Smooth muscle cell of the brain vasculature (primary cell): ENCODE results near the gene ANKRD63.

Experiments
- DNase-seq: peaks from one replicate; pipeline ENCODE4 v3.0.0-alpha.2; 2012; ENCODE audit warnings: low read depth, low spot score

ANKRD63 gene

GRCh38 chr15:40279437-40280141 lies 3.3 kb downstream of the ANKRD63 start:
- no peak for DNase-seq

DNA sequence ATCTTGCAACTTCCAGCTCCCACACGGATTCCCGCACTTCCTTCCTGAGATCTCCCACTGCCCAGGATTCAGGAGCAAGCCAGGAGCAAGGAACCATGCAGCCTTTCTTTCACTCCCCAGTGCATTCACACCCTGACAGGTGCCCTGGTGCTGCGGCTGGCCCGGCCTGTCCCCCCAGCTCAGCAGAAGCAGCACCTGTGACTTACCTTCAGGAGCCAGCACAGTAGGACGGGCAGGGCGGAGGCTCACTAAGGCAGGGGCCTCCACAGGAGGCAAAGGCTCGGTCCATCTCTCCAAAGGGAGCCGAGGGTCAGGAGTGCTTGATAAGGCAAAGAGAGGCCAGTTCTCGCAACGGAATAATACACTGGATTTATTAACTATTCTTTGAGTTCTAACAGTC lies 4.8 kb downstream of the ANKRD63 start:
- DNase-seq: no peak

GRCh38 chr15:40277471-40277870 lies 5.4 kb downstream of the ANKRD63 start:
- no peak for DNase-seq

GRCh38 chr15:40276927-40277326 lies 5.9 kb downstream of the ANKRD63 start:
- DNase-seq: no peak

DNA sequence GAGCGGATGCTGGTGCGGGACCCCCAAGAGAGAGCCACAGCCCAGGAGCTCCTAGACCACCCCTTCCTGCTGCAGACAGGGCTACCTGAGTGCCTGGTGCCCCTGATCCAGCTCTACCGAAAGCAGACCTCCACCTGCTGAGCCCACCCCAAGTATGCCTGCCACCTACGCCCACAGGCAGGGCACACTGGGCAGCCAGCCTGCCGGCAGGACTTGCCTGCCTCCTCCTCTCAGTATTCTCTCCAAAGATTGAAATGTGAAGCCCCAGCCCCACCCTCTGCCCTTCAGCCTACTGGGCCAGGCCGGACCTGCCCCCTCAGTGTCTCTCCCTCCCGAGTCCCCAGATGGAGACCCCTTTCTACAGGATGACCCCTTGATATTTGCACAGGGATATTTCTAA lies 6.9 kb downstream of the ANKRD63 start:
- DNase-seq: no peak

GRCh38 chr15:40275523-40275922 lies 7.3 kb downstream of the ANKRD63 start:
- DNase-seq: no peak

DNA sequence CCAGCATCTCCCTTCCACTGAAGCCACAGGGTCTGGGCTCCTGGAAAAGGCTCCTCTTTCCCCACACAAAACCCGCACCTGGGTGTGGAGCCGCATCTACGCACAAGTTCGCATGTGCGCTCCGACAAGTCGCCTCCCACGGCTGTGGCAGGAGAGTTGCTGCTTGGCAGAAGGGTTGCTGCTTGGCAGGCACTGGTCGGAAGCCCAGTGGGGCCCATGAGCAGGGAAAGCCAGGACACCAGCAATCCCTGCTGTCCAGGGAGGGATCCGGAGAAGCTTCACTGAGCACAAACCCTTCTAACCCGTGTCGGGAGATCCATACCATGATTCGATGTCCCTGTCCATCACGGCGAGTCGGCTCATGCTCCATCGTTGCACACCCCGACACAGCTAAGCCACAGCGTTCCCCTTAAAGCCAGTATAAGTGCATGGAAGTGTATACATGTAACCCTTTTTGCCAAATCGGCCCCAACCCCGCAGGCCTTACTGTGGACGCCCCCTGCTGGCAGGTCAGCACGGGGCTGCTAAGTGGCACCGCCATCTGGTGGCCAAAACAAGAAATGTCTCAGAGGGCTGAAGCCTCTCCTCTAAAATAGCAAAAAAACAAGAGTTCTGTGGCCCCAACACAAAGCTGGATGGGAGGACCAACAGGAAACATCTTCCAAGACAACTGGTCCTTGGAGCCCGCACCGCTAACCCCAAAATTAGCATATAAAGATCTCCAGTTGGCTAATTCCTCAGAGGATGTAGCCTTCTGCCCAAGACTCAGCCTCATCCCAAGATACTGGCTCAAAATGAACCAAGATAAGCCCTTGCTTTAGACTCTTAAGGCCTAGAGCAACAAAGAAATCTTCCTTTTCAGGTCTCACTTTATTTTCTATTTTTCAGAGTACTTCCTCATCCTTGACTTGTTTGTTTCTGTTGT lies 8.3 kb downstream of the ANKRD63 start:
- peak; percentile 71 for DNase-seq

DNA sequence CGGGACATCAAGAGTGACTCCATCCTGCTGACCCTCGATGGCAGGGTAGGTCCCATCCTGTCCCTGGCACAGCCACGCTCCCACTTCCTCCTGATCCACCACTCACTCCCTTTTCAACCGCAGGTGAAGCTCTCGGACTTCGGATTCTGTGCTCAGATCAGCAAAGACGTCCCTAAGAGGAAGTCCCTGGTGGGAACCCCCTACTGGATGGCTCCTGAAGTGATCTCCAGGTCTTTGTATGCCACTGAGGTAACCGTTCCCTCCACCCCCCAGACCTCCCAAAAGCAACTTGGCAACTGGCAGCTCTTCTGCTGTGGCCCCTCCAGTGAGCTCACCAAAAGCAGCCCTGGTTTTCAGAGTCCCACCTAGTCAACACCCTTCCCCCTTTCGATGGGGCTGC lies 9.4 kb downstream of the ANKRD63 start:
- no peak for DNase-seq

GRCh38 chr15:40272485-40273056 lies 10.3 kb downstream of the ANKRD63 start:
- no peak for DNase-seq

GRCh38 chr15:40271685-40272484 lies 11.0 kb downstream of the ANKRD63 start:
- DNase-seq: no peak

DNA sequence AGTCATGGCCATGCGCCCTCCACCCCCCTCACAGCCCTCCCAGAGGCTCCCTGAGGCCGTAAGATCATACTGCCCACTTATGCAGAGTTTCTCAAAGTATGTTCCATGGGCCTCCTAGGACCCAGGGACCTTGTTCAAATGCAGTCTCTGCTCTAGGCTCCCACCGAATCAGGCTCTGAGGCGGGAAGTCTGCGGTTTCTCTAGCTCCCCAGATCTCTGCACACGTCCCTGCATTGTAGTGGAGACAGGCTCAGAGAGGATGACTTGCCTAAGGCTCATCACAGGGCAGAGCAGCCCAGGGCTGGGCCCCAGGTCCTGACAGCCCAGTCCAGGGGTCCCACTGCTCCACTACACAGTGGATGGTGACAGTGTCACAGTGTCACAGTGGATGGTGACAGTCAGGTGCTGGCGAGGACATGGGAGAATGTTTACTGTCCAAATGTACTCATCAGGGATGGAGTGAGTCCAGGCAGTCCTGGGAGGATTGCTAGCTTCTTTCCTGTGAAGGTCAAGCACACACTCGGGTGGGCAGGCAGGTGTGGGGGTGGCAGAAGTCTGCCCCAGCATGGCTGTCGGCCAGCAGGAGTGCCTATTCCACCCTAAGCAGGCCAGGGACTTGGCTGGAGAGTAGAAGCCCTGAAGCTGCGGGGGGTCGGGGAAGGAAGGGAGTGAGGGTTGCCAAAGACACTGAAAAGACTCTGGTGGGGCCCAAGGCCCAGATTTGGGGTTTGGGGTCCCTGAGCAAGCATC lies 12.4 kb downstream of the ANKRD63 start:
- DNase-seq: no peak

DNA sequence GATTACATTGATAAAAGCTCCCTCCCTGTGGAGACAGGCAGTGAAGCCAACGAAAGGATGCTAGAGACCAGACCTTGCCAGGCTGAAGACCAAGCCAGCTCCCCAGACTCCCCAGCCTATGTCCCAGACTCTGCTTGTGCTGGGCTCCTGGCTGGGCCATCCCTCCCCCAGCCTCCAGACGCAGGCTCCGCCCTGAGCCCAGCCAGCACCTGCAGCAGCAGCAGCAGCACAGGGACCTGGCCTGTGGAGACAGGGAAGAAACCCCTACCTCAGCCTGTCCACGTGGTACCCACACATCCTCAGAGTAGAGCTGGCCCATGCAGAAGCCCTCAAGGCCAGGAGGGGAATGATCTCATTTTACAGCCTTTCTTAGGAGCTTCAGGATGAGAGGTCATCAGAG lies 13.3 kb downstream of the ANKRD63 start:
- DNase-seq: no peak

DNA sequence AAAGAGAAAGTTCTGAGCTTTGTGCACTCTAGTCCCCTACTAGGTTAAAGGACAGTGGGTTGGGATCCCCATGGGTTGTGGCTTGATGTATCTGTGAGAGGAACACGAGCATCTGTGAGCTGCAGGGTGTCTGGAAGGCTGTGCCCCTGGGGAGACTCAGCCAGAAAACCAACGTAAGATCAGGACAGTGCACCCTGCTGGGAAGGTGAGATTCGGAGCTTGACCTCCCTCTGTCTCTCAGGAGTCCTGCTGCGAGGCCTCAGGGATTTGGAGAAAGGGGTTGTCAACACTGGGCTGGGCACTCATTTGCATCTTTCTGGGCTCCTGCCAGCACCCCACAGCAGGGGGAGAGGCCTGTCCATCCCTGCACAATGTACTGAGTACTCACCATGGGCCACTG lies 15.2 kb downstream of the ANKRD63 start:
- no peak for DNase-seq

DNA sequence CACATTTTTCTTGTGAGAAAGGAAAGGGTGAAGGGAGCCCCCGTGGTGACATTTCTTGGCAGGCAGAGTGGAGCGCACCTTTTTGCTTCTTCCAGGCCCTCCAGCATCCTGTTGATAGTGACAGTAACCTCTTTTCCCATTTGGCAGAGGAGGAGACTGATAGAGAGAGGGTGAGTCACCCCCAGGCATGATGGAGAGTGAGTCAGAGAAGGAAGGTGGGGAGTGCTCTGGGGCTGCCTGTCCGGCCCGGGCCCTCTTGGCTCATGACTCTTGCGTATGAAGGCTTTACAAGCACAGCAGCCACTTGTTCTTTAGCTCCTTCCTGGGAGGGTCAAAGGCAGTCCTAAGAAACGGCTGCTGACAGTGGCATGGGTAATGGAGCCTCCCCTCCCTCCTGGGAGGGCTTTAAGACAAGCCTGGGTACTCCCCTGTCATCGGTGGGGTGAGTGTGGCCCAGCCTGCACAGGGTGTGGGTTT lies 16.0 kb downstream of the ANKRD63 start:
- peak; percentile 76 for DNase-seq

DNA sequence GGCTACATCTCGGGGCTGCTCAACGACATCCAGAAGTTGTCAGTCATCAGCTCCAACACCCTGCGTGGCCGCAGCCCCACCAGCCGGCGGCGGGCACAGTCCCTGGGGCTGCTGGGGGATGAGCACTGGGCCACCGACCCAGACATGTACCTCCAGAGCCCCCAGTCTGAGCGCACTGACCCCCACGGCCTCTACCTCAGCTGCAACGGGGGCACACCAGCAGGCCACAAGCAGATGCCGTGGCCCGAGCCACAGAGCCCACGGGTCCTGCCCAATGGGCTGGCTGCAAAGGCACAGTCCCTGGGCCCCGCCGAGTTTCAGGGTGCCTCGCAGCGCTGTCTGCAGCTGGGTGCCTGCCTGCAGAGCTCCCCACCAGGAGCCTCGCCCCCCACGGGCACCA lies 17.0 kb downstream of the ANKRD63 start:
- no peak for DNase-seq

DNA sequence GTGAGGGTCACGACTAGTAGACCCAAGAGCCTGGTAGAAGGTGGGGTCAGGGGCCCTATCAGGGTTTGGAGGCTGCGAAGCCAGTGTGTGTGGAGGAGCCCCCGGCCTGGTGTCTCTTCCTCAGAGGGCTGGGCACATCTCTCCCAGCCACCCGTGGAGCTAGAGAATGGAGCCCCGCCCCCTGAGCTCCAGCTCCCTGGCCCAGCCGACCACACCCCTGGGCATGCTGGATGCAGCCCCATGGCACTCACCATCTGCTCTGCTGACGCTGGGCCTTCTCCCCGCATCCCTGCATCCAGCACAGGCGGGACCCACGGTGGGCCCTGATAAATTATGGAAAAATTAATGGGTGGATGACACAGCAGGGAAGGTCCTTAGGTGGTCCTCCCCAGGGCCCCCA lies 17.5 kb downstream of the ANKRD63 start:
- DNase-seq: no peak

DNA sequence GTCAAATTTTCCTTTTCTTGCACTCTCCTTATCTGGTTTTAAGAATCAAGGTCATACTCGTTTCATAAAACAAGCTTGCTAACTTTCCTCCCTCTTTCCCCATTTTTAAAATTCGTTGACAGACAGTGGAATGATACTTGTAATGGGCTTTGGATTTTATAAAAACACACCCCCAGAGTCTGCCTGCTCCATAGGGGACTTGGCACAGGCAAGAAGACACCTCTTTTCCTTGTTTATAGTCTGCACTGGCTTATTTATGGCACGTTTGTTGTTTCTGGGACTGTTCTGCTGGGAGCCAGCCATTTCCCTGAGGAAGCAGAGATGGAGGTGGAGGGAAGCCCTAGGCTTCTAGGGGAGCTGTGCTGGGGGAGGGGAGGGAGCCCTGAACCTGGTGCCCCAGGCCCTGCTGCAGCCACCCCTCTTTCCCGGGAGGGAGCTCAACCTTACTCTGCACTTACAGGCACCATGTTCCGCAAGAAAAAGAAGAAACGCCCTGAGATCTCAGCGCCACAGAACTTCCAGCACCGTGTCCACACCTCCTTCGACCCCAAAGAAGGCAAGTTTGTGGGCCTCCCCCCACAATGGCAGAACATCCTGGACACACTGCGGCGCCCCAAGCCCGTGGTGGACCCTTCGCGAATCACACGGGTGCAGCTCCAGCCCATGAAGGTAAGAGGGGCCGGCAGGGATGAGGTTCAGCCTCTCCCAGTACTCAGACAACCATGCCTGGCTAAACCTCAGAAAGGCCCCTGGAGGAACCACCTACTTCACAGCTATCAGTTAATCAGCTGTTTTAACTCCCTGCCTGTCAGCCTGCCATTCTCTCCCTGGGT lies 18.3 kb downstream of the ANKRD63 start:
- no peak for DNase-seq

DNA sequence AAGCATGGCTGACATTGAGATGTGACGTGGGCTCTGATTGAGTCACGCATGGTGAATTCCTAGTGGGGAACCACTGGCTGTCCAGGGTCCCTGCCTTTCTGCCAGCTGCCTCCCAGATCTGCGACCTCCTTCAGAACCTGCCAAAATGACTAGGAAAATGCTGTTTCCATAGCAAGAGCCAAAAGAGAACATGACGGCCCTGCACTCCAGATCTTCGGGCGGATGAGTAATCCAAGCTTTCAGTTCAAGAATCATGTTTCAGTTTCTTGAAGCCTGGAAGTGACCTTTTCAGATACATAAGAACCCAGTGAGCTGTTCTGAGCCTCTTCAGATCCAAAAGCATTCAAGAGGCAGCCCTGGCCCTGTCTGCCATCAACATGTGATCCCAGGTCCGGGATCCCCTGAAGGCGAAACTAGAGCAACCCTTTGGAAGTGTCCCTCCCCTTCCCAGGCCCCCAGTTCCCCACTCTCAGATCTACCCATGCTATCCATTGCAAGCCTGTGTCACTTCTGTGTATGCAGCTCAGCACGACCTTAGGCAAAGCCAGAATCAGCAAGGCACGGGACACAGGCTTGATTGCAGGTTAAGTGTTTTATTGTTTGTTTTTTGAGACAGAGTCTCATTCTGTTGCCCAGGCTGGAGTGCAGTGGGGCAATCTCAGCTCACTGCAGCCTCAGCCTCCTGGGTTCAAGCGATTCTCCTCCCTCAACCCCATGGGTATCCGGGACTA lies 19.7 kb downstream of the ANKRD63 start:
- no peak for DNase-seq

GRCh38 chr15:40259021-40259420 lies 23.8 kb downstream of the ANKRD63 start:
- no peak for DNase-seq
